DMS114 treated with DMSO at 0.1 percent for 48 hours (cell line): ENCODE data around the gene RABGEF1.
"Not testable (repeated sequence)": the region's sequence is repeated elsewhere in the genome, so short reads cannot be mapped to it uniquely, and the experiment has no call there.

Source experiments
- DNase-seq: peaks from one replicate; lab custom pipeline; 2025; ENCODE audit not compliant: unreplicated experiment; lab: John Stamatoyannopoulos, UW

RABGEF1 gene

GRCh38 chr7:66764905-66765304 is 24.4 kb downstream of the RABGEF1 start:
- not testable (repeated sequence) for DNase-seq

GRCh38 chr7:66765322-66766025 is 24.9 kb downstream of the RABGEF1 start:
- DNase-seq: not testable (repeated sequence)

GRCh38 chr7:66766041-66766440 is 25.5 kb downstream of the RABGEF1 start:
- DNase-seq: no peak

- DNase-seq: not testable (repeated sequence)
These were observed 27.0 kb downstream of the RABGEF1 start for GRCh38 chr7:66767486-66767885.

- DNase-seq: no peak
These were observed 28.6 kb downstream of the RABGEF1 start for GRCh38 chr7:66768865-66769832.

GRCh38 chr7:66769833-66770512 is 29.4 kb downstream of the RABGEF1 start:
- DNase-seq: no peak

- no peak for DNase-seq
These were observed 31.3 kb downstream of the RABGEF1 start for GRCh38 chr7:66771795-66772194.

- not testable (repeated sequence) for DNase-seq
These were observed 33.2 kb downstream of the RABGEF1 start for GRCh38 chr7:66773744-66774143.

GRCh38 chr7:66776383-66776782 is 35.9 kb downstream of the RABGEF1 start:
- not testable (repeated sequence) for DNase-seq

GRCh38 chr7:66776800-66777442 is 36.4 kb downstream of the RABGEF1 start:
- DNase-seq: no peak

GRCh38 chr7:66778201-66778600 is 37.7 kb downstream of the RABGEF1 start:
- no peak for DNase-seq

GRCh38 chr7:66779669-66780409 is 39.3 kb downstream of the RABGEF1 start:
- DNase-seq: no peak

GRCh38 chr7:66781408-66782090 is 41.0 kb downstream of the RABGEF1 start:
- no peak for DNase-seq

GRCh38 chr7:66782875-66783274 is 42.3 kb downstream of the RABGEF1 start:
- DNase-seq: not testable (repeated sequence)

- not testable (repeated sequence) for DNase-seq
These were observed 43.5 kb downstream of the RABGEF1 start for GRCh38 chr7:66783887-66784595.

GRCh38 chr7:66790196-66790595 is 49.7 kb downstream of the RABGEF1 start:
- DNase-seq: no peak

- DNase-seq: no peak
These were observed 50.2 kb downstream of the RABGEF1 start for GRCh38 chr7:66790725-66791124.

- no peak for DNase-seq
These were observed 60.1 kb downstream of the RABGEF1 start for GRCh38 chr7:66800591-66800990.

GRCh38 chr7:66804001-66804400 is 63.5 kb downstream of the RABGEF1 start:
- DNase-seq: no peak
